Hepatocyte (in vitro differentiated cells): Measurements from ENCODE around the gene MAGI3. TPM values are rescaled to one million over a fixed set of nuclear protein-coding genes. Genes with fewer than 3 reads are reported as not detected.

Experiments used
- DNase-seq: peaks from one replicate; pipeline ENCODE4 v3.0.0-alpha.2; 2016; ENCODE audit warnings: low spot score
- H2AFZ ChIP-seq: fragments of 200-600 bp; sonication (generic); 2 replicates; pipeline ENCODE4 v1.6.0; 2016; ENCODE audit warnings: antibody characterized with exemption, mild to moderate bottlenecking
- H3K27ac ChIP-seq: fragments of 200-600 bp; sonication (generic); 2 replicates; pipeline ENCODE4 v1.5.1; 2016; ENCODE audit warnings: mild to moderate bottlenecking
- H3K27me3 ChIP-seq: fragments of 200-600 bp; sonication (generic); 2 replicates; pipeline ENCODE4 v1.6.1; 2016
- H3K36me3 ChIP-seq: fragments of 200-600 bp; sonication (generic); replicated peaks from 2 replicates; pipeline ENCODE4 v1.5.1; 2016; ENCODE audit warnings: low read depth; ENCODE audit not compliant: insufficient read depth
- H3K4me1 ChIP-seq: fragments of 200-600 bp; sonication (generic); 2 replicates; pipeline ENCODE4 v1.5.1; 2016; ENCODE audit warnings: mild to moderate bottlenecking, moderate library complexity; ENCODE audit not compliant: insufficient read depth
- H3K4me2 ChIP-seq: fragments of 200-600 bp; sonication (generic); 2 replicates; pipeline ENCODE4 v1.6.0; 2016
- H3K4me3 ChIP-seq: fragments of 200-600 bp; sonication (generic); 2 replicates; pipeline ENCODE4 v1.5.1; 2016; ENCODE audit warnings: mild to moderate bottlenecking
- H3K79me2 ChIP-seq: fragments of 200-600 bp; sonication (generic); 2 replicates; pipeline ENCODE4 v1.6.0; 2017; ENCODE audit warnings: mild to moderate bottlenecking
- H3K9me2 ChIP-seq: fragments of 200-600 bp; sonication (generic); replicated peaks from 2 replicates; pipeline ENCODE4 v1.6.0; 2017; ENCODE audit warnings: mild to moderate bottlenecking; ENCODE audit not compliant: insufficient read depth
- H3K9me3 ChIP-seq: fragments of 200-600 bp; sonication (generic); 2 replicates; pipeline ENCODE4 v1.5.1; 2016; ENCODE audit warnings: low read depth, mild to moderate bottlenecking
- H4K20me1 ChIP-seq: fragments of 200-600 bp; sonication (generic); 2 replicates; pipeline ENCODE4 v1.6.0; 2016; ENCODE audit warnings: mild to moderate bottlenecking; ENCODE audit not compliant: insufficient read depth, poor library complexity, severe bottlenecking
- EZH2 ChIP-seq: fragments of 200-600 bp; sonication (generic); IDR thresholded peaks from 2 replicates; pipeline ENCODE4 v1.6.1; 2016; ENCODE audit warnings: antibody characterized with exemption, mild to moderate bottlenecking, borderline replicate concordance
- EZH2phosphoT487 ChIP-seq: fragments of 200-600 bp; sonication (generic); IDR thresholded peaks from one replicate; pipeline ENCODE4 v1.6.1; 2018; ENCODE audit warnings: antibody characterized with exemption, mild to moderate bottlenecking, low read depth, moderate library complexity; ENCODE audit not compliant: unreplicated experiment, severe bottlenecking
- WGBS: methylation state at CpG from one replicate; pipeline ENCODE4 v1.1.6; 2016; ENCODE audit warnings: low lambda C conversion rate; ENCODE audit errors: missing lambda C conversion rate; 5-methylcytosine and 5-hydroxymethylcytosine counted together
- polyA plus RNA-seq: library from polyadenylated mRNA; unstranded; fragments of >200 nt; fragmentation: Nextera tagmentation; extraction: Ambion mirVana; gene quantifications from 2 replicates; pipeline ENCODE4 v1.2.1, GENCODE V29; 2016
- total RNA-seq: library from RNA; depleted of rRNA; stranded (reverse); fragments of >200 nt; gene quantifications from 2 replicates; pipeline ENCODE4 v1.2.3, GENCODE V29; 2014
- TF ChIP-seq, protein P1 (sequence below): fragments of 200-600 bp; sonication (generic); IDR thresholded peaks from 2 replicates; pipeline ENCODE4 v1.5.1; 2016; ENCODE audit warnings: antibody characterized with exemption, mild to moderate bottlenecking; ENCODE audit not compliant: poor library complexity

The MAGI3 gene
- total and polyA plus RNA-seq, 2 experiments from 2014 or later = 15.9 to 22.4 TPM

DNA sequence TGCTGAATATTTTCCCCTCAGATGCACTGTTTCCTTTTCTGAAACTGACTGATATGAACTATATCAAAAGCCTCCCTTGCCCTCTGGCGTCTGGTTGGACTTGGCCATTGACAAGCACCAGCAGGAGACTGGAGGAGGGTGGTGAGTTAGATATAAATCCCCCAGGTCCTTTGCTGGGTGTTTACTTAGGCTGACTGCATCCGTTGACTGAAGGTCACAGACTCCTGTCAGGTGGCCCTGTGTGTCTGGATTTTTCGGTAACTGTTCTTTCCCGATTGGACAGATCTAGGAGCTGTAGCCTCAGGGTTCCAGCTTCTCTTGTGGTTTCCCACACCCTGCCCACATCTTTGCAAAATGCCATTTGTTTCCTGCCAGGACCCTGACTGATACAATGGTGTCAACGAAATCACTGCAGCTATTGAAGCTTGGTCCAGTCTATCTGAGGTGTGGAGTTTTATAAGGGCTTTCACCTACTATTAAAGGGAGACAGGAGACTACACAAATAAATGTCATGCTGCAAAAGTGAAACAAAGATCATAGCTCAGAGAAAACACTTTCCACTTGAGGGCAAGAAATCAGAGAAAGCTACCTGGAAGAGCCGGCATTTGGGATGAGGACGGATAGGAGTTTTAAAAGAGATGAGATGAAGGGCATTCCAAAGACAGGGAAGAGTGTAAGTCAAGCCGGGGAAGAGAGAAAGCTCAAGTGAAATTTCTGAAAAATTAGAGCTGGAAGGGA lies 1.5 kb upstream of the MAGI3 start:
- Histone ChIP-seq H3K36me3 (no peaks in the 10 kb centered on the region), H3K27me3 (no peaks in the 10 kb centered on the region), H3K79me2 (peaks cover 30% of the 10 kb centered on the region), H3K4me1 (peaks cover 15% of the 10 kb centered on the region), H3K9me3 (no peaks in the 10 kb centered on the region), H3K27ac (peak overlapping the region; percentile 45), H3K4me3 (peak overlapping the region; percentile 9), H3K4me2 (peak overlapping the region; percentile 77), H3K9me2 (no peaks in the 10 kb centered on the region), H4K20me1 (peaks cover 20% of the 10 kb centered on the region), H2AFZ (peak overlapping the region; percentile 68)
- 24% methylated on average over 8 of the region's 8 CpGs for WGBS
- peak; percentile 72 for DNase-seq
- TF ChIP-seq, protein P1, sequence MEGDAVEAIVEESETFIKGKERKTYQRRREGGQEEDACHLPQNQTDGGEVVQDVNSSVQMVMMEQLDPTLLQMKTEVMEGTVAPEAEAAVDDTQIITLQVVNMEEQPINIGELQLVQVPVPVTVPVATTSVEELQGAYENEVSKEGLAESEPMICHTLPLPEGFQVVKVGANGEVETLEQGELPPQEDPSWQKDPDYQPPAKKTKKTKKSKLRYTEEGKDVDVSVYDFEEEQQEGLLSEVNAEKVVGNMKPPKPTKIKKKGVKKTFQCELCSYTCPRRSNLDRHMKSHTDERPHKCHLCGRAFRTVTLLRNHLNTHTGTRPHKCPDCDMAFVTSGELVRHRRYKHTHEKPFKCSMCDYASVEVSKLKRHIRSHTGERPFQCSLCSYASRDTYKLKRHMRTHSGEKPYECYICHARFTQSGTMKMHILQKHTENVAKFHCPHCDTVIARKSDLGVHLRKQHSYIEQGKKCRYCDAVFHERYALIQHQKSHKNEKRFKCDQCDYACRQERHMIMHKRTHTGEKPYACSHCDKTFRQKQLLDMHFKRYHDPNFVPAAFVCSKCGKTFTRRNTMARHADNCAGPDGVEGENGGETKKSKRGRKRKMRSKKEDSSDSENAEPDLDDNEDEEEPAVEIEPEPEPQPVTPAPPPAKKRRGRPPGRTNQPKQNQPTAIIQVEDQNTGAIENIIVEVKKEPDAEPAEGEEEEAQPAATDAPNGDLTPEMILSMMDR = peak; percentile 27
- no peak for TF ChIP-seq EZH2phosphoT487

GRCh38 chr1:113389359-113389952 lies 859 bp upstream of the MAGI3 start:
- no peaks in the 10 kb centered on the region for H3K9me2 ChIP-seq
- peaks cover 20% of the 10 kb centered on the region for H4K20me1 ChIP-seq
- WGBS = 14% methylated on average over 13 of the region's 13 CpGs
- peak overlapping the region; percentile 45 for H3K27ac ChIP-seq
- H3K79me2 ChIP-seq = peaks cover 35% of the 10 kb centered on the region
- peaks cover 15% of the 10 kb centered on the region for H3K4me1 ChIP-seq
- H3K27me3 ChIP-seq = no peaks in the 10 kb centered on the region
- DNase-seq = no peak
- H2AFZ ChIP-seq = peak overlapping the region; percentile 68
- H3K9me3 ChIP-seq = no peaks in the 10 kb centered on the region
- TF ChIP-seq, protein P1 = no peak
- TF ChIP-seq EZH2 (no peak), EZH2phosphoT487 (no peak)
- no peaks in the 10 kb centered on the region for H3K36me3 ChIP-seq
- H3K4me3 ChIP-seq = peak overlapping the region; percentile 37
- peak overlapping the region; percentile 77 for H3K4me2 ChIP-seq

GRCh38 chr1:113390871-113391648 lies 745 bp downstream of the MAGI3 start:
- H3K36me3 ChIP-seq = no peaks in the 10 kb centered on the region
- peak overlapping the region; percentile 91 for H3K27ac ChIP-seq
- H3K4me2 ChIP-seq = peak overlapping the region; percentile 82
- H3K4me1 ChIP-seq = peaks cover 15% of the 10 kb centered on the region
- peaks cover 20% of the 10 kb centered on the region for H4K20me1 ChIP-seq
- WGBS = 2% methylated on average over 55 of the region's 74 CpGs
- H3K27me3 ChIP-seq = no peaks in the 10 kb centered on the region
- TF ChIP-seq, protein P1 = no peak
- TF ChIP-seq EZH2 (no peak), EZH2phosphoT487 (no peak)
- H3K9me3 ChIP-seq = no peaks in the 10 kb centered on the region
- H2AFZ ChIP-seq = peak overlapping the region; percentile 79
- H3K9me2 ChIP-seq = no peaks in the 10 kb centered on the region
- peak overlapping the region; percentile 81 for H3K4me3 ChIP-seq
- peaks cover 51% of the 10 kb centered on the region for H3K79me2 ChIP-seq
- peak; percentile 65 for DNase-seq
